Measurements from ENCODE around the gene CNN2. TPM values are rescaled to one million over a fixed set of nuclear protein-coding genes. Genes with fewer than 3 reads are reported as not detected.
A peak's percentile ranks its signal among the peaks of the same experiment; 100 is the strongest.

CNN2 gene
- total and polyA plus RNA-seq, 2 of the 13 experiments (the other 11 are each of a cell fraction or from before 2014, with no cell fraction given), result 63.6 to 70.0 TPM

GRCh38 chr19:993361-993830 lies 33.0 kb upstream of the CNN2 start (continued):
- TF ChIP-seq HMG20B (CRISPR knock-in tag; conservative IDR thresholded peaks at IDR 0.05) (0 out of 2 replicates have a peak, but pooled peaks have one; percentile 7), ZNF451 (CRISPR knock-in tag; IDR thresholded peaks at IDR 0.05) (no peak), ZNF10 (CRISPR knock-in tag; IDR thresholded peaks at IDR 0.05; ENCODE audit: borderline replicate concordance, low read depth) (no peak), POLR2G (IDR thresholded peaks at IDR 0.05; ENCODE audit: low read depth, low read length) (0 out of 2 replicates have a peak, but pooled peaks have one; percentile 41), SALL2 (CRISPR knock-in tag; IDR thresholded peaks at IDR 0.05) (no peak), MTA1 (CRISPR knock-in tag; IDR thresholded peaks at IDR 0.05; ENCODE audit: borderline replicate concordance) (peak; percentile 95), FOXK1 (CRISPR knock-in tag; IDR thresholded peaks at IDR 0.05; ENCODE audit: borderline replicate concordance, low read depth) (no peak), ZNF432 (CRISPR knock-in tag; IDR thresholded peaks at IDR 0.05; ENCODE audit: borderline replicate concordance) (no peak), STAT6 (CRISPR knock-in tag; IDR thresholded peaks at IDR 0.05; ENCODE audit: borderline replicate concordance) (no peak), ZNF17 (CRISPR knock-in tag; IDR thresholded peaks at IDR 0.05) (no peak), THAP8 (CRISPR knock-in tag; IDR thresholded peaks at IDR 0.05; ENCODE audit: borderline replicate concordance) (no peak), PLSCR1 (CRISPR knock-in tag; IDR thresholded peaks at IDR 0.05; ENCODE audit: borderline replicate concordance) (no peak), ZNF580 (CRISPR knock-in tag; IDR thresholded peaks at IDR 0.05; ENCODE audit: borderline replicate concordance, low read depth) (peak; percentile 70; the same call in 1 of the 2 replicates), TMF1 (CRISPR knock-in tag; IDR thresholded peaks at IDR 0.05; ENCODE audit: low read depth) (no peak), ZNF562 (CRISPR knock-in tag; IDR thresholded peaks at IDR 0.05; ENCODE audit: borderline replicate concordance) (no peak), MTF2 (CRISPR knock-in tag; IDR thresholded peaks at IDR 0.05; ENCODE audit: borderline replicate concordance) (no peak), SMAD3 (CRISPR knock-in tag; IDR thresholded peaks at IDR 0.05) (0 out of 2 replicates have a peak, but pooled peaks have one; percentile 39), ZBTB21 (CRISPR knock-in tag; IDR thresholded peaks at IDR 0.05) (no peak), ZKSCAN8 (CRISPR knock-in tag; IDR thresholded peaks at IDR 0.05; ENCODE audit: borderline replicate concordance) (peak; percentile 41; the same call in 1 of the 2 replicates), ZNF264 (CRISPR knock-in tag; IDR thresholded peaks at IDR 0.05) (0 out of 2 replicates have a peak, but pooled peaks have one; percentile 43), BORCS8-MEF2B (CRISPR knock-in tag; IDR thresholded peaks at IDR 0.05) (0 out of 2 replicates have a peak, but pooled peaks have one; percentile 41), FOSL1 (CRISPR knock-in tag; IDR thresholded peaks at IDR 0.05; ENCODE audit: borderline replicate concordance) (no peak), ZNF251 (CRISPR knock-in tag; IDR thresholded peaks at IDR 0.05) (no peak), KLF16 (CRISPR knock-in tag; IDR thresholded peaks at IDR 0.05) (peak in 1 of 2 experiments; percentile 43; a peak in 1 of 4 replicates), FOXJ3 (CRISPR knock-in tag; IDR thresholded peaks at IDR 0.05; ENCODE audit: borderline replicate concordance) (no peak), LCORL (IDR thresholded peaks at IDR 0.05) (no peak), LCORL (CRISPR knock-in tag; IDR thresholded peaks at IDR 0.05) (peak; percentile 94), ZNF564 (CRISPR knock-in tag; IDR thresholded peaks at IDR 0.05) (no peak)

Measured in HepG2 (cell line).